ENCODE measurements around the gene IL36A. TPM values are rescaled to one million over a fixed set of nuclear protein-coding genes. Genes with fewer than 3 reads are reported as not detected.

IL36A gene, protein sequence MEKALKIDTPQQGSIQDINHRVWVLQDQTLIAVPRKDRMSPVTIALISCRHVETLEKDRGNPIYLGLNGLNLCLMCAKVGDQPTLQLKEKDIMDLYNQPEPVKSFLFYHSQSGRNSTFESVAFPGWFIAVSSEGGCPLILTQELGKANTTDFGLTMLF
- total RNA-seq (2022; extraction: Qiagen RNA extraction; ENCODE audit: low read depth), result not detected in 5 replicates

DNA sequence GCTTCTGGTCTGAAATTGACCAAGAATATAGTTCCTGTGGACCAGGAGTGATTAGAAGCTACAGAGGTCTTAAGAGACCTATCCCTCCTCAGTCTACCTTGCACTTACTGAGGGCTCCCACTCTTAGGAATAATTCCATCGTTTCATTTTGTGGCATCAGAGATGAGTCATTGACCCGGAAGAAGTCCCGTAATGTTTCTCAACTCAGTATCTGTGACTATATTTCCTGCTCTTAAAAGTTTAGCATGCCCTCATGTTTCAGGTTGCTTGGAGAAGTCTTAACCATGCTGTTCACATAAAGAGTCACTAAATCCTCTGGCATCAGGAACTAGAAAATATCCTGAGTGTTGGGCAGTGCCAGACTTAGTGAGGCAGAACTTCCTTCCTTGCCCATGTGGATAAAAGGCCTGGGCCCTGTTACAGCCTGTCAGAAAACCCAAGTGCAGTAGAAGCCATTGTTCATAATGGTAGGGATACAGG, at the start of gene IL36A:
IL36A (plus strand) TSS at position 430 of the 480 bp plus-strand sequence. CDS start 413 bp downstream, outside the sequence.

DNA sequence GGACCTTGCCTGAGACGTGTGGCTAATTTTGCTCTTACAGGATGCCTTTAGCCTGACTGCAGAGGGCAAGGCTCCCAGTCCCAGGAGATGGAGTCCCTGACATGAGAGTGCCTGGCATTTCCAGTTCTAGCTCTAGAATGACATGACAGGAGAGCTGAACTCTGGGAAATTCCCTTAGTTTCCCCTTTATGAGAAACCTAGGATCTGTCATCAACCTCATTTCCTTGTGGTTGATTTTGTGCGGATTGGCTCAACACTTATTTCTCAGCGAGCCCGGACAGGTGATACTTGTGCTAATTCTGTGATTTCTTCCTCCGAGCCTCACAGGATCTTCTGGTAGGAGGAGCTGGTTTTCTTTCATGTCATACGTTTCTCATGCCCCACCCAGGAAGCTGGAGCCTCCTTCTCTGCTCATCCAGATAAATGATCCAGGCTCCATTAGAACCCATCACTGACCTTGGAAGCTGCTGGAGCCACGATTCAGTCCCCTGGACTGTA, 27.7 kb upstream of the IL36A start, which contains the start of gene IL36G:
IL36G (plus strand) TSS at position 448 of the 498 bp plus-strand sequence. CDS start 633 bp downstream, outside the sequence.

DNA sequence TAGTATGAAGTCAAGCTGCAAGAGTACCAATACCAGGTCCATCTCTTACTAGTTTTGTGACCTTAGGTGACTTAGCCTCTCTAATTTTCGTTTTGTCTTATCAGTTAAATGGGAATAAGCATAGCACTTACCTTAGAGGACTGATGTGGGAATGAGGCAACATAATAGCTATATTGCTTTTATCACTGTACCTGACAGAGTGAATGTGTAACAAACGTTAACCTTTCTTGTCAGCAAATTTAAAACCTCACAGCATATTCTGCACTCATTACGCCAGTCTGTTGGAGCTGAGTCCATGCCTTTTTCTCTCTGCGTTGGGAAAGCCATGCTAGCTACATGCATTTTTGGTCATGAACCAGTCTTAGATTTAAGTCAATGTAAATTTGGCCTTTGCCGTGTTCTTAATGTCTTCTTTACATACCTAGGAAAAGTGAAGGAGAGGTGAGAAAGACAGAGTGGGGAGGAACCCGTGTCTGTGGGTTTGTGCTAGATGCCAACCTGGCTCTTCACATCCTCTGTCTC, 47.2 kb downstream of the IL36A start, which contains the start of gene IL36B:
IL36B (minus strand) TSS at position 472 of the 522 bp plus-strand sequence.

Other genes starting within 250 kb of the IL36A start
- 11.5 to 19.6 TPM (median 13.8 TPM) in 5 replicates for gene CKAP2L, start 240.8 kb upstream of the IL36A start, total RNA-seq (2022; extraction: Qiagen RNA extraction; ENCODE audit: low read depth)
- 0.12 to 0.16 TPM (median 0.14 TPM) in 4 of 5 replicates, not detected in the other for gene IL1A, start 221.0 kb upstream of the IL36A start, total RNA-seq (2022; extraction: Qiagen RNA extraction; ENCODE audit: low read depth)
- gene IL1B, start 168.7 kb upstream of the IL36A start, total RNA-seq (2022; extraction: Qiagen RNA extraction; ENCODE audit: low read depth), result 0.09 to 0.40 TPM (median 0.24 TPM) in 5 replicates
- not detected in 5 replicates for gene IL37, start 94.3 kb upstream of the IL36A start, total RNA-seq (2022; extraction: Qiagen RNA extraction; ENCODE audit: low read depth)
- gene IL36G, start 27.5 kb upstream of the IL36A start, total RNA-seq (2022; extraction: Qiagen RNA extraction; ENCODE audit: low read depth), result 0.10 TPM in 1 of 5 replicates, not detected in the others
- gene IL36B, start 47.4 kb downstream of the IL36A start, total RNA-seq (2022; extraction: Qiagen RNA extraction; ENCODE audit: low read depth), result 0.11 to 0.13 TPM in 2 of 5 replicates, not detected in the others
- gene IL36RN, start 53.7 kb downstream of the IL36A start, total RNA-seq (2022; extraction: Qiagen RNA extraction; ENCODE audit: low read depth), result 0.03 to 0.07 TPM (median 0.06 TPM) in 4 of 5 replicates, not detected in the other
- gene IL1F10, start 62.5 kb downstream of the IL36A start, total RNA-seq (2022; extraction: Qiagen RNA extraction; ENCODE audit: low read depth), result not detected in 5 replicates
- gene IL1RN, start 122.1 kb downstream of the IL36A start, total RNA-seq (2022; extraction: Qiagen RNA extraction; ENCODE audit: low read depth), result 0.26 to 0.59 TPM (median 0.42 TPM) in 5 replicates
- gene PSD4, start 168.5 kb downstream of the IL36A start, total RNA-seq (2022; extraction: Qiagen RNA extraction; ENCODE audit: low read depth), result 9.3 to 13.0 TPM (median 10.4 TPM) in 5 replicates

Data from A549 treated with CpdA at 1 μM for 4 hours (cell line).